CD14-positive monocyte (primary cell): ENCODE data around the gene ECHDC1. TPM values are rescaled to one million over a fixed set of nuclear protein-coding genes. Genes with fewer than 3 reads are reported as not detected.

ENCODE experiments used
- DNase-seq, 3 donors: peaks; one replicate each; pipeline ENCODE4 v3.0.0-alpha.2; 2011 to 2022
- H2AFZ ChIP-seq: 2 replicates; pipeline ENCODE4 v1.6.0; 2012; ENCODE audit warnings: mild to moderate bottlenecking, low read depth, low read length, inconsistent platforms; ENCODE audit not compliant: insufficient read depth, poor library complexity, severe bottlenecking
- H3K27ac ChIP-seq, 2 donors: 1 replicate in 1 of 2; 2 replicates in 1 of 2; pipeline ENCODE4 v1.5.1; 2012 to 2013; ENCODE audit warnings: low read length in 2 of 2, control low read depth in 1 of 2, inconsistent platforms in 1 of 2, low read depth in 1 of 2, mild to moderate bottlenecking in 1 of 2
- H3K27me3 ChIP-seq, 2 donors: one replicate each; pipeline versions ENCODE4 v1.6.0 to v1.6.1; 2011 to 2013; ENCODE audit warnings: low read length in 2 of 2; ENCODE audit not compliant: control insufficient read depth in 2 of 2, insufficient read depth in 2 of 2
- H3K36me3 ChIP-seq, 2 donors: replicated peaks in 1 of 2; 1 replicate in 1 of 2; 2 replicates in 1 of 2; pipeline versions ENCODE4 v1.5.1 to v1.6.1; 2012 to 2013; ENCODE audit warnings: low read length in 2 of 2, control low read depth in 1 of 2, inconsistent platforms in 1 of 2, mild to moderate bottlenecking in 1 of 2; ENCODE audit not compliant: insufficient read depth in 2 of 2, control insufficient read depth in 1 of 2
- H3K4me1 ChIP-seq, 2 donors: 1 replicate in 1 of 2; 2 replicates in 1 of 2; pipeline versions ENCODE4 v1.5.1 to v1.6.1; 2012 to 2013; ENCODE audit warnings: low read length in 2 of 2, control low read depth in 1 of 2, inconsistent platforms in 1 of 2, mild to moderate bottlenecking in 1 of 2, moderate library complexity in 1 of 2; ENCODE audit not compliant: insufficient read depth in 2 of 2, control insufficient read depth in 1 of 2
- H3K4me2 ChIP-seq: replicated peaks from 2 replicates; pipeline ENCODE3; 2012; ENCODE audit warnings: low read length, moderate library complexity, mild to moderate bottlenecking; ENCODE audit not compliant: poor library complexity, severe bottlenecking; ENCODE audit errors: extremely low read depth
- H3K4me3 ChIP-seq, 3 experiments: fragments of 200-600 bp in 1 of 3; sonication (generic) in 1 of 3; replicated peaks in 1 of 3; 1 replicate in 2 of 3; 2 replicates in 1 of 3; pipeline ENCODE4 v1.5.1; 2011 to 2013; ENCODE audit warnings: low read length in 3 of 3, mild to moderate bottlenecking in 3 of 3, control low read depth in 2 of 3, low read depth in 2 of 3, inconsistent platforms in 1 of 3, moderate library complexity in 1 of 3
- H3K79me2 ChIP-seq: 2 replicates; pipeline ENCODE4 v1.6.0; 2012; ENCODE audit warnings: mild to moderate bottlenecking, control low read depth, inconsistent platforms, low read length, moderate library complexity; ENCODE audit not compliant: insufficient read depth
- H3K9ac ChIP-seq: 2 replicates; pipeline ENCODE4 v1.6.0; 2017; ENCODE audit warnings: low read length, mild to moderate bottlenecking; ENCODE audit not compliant: insufficient read depth, poor library complexity, severe bottlenecking
- H3K9me3 ChIP-seq, 2 donors: replicated peaks in 1 of 2; 1 replicate in 1 of 2; 2 replicates in 1 of 2; pipeline versions ENCODE4 v1.5.1 to v1.6.1; 2012 to 2013; ENCODE audit warnings: low read length in 2 of 2, control low read depth in 1 of 2; ENCODE audit not compliant: control insufficient read depth in 1 of 2, insufficient read depth in 1 of 2
- H4K20me1 ChIP-seq: 2 replicates; pipeline ENCODE4 v1.6.0; 2012; ENCODE audit warnings: mild to moderate bottlenecking, low read length, control low read depth, moderate library complexity; ENCODE audit not compliant: insufficient read depth
- H3K27ac Mint-ChIP-seq, 7 donors: one replicate each; pipeline ENCODE4 v1.8.0; 2020; ENCODE audit warnings: mild to moderate bottlenecking in 7 of 7, mixed read lengths in 7 of 7, moderate library complexity in 6 of 7, inconsistent platforms in 2 of 7
- H3K27me3 Mint-ChIP-seq, 3 donors: one replicate each; pipeline ENCODE4 v1.8.0; 2021 to 2022; ENCODE audit warnings: low read depth in 3 of 3, mild to moderate bottlenecking in 3 of 3, mixed read lengths in 3 of 3, moderate library complexity in 3 of 3, inconsistent platforms in 1 of 3
- H3K36me3 Mint-ChIP-seq, 2 donors: one replicate each; pipeline ENCODE4 v1.8.0; 2020; ENCODE audit warnings: mixed read lengths in 2 of 2, inconsistent platforms in 1 of 2, mild to moderate bottlenecking in 1 of 2
- H3K4me1 Mint-ChIP-seq: one replicate; pipeline ENCODE4 v1.8.0; 2020; ENCODE audit warnings: mild to moderate bottlenecking, mixed read lengths
- H3K4me3 Mint-ChIP-seq, 2 donors: one replicate each; pipeline ENCODE4 v1.8.0; 2020; ENCODE audit warnings: mild to moderate bottlenecking in 2 of 2, mixed read lengths in 2 of 2, moderate library complexity in 1 of 2
- H3K9me3 Mint-ChIP-seq, 7 donors: one replicate each; pipeline ENCODE4 v1.8.0; 2020 to 2022; ENCODE audit warnings: mixed read lengths in 7 of 7, mild to moderate bottlenecking in 6 of 7, moderate library complexity in 6 of 7, inconsistent platforms in 2 of 7
- WGBS: methylation state at CpG from one replicate; pipeline ENCODE4 v1.1.5; 2013; ENCODE audit warnings: missing lambda C conversion rate; ENCODE audit not compliant: insufficient coverage; 5-methylcytosine and 5-hydroxymethylcytosine counted together
- intact Hi-C, 2 donors: fragments of 100-400 bp; cut with micrococcal nuclease; formaldehyde crosslinking; loops; one replicate each; pipeline versions ENCODE4 v1.15.0 to v1.15.1; 2023
- polyA plus RNA-seq, 3 donors: library from polyadenylated mRNA; depleted of rRNA in 1 of 3; unstranded in 2 of 3; stranded (reverse) in 1 of 3; fragments of 300-500 nt in 2 of 3; fragments of >200 nt in 1 of 3; fragmentation: Illumina TruSeq in 2 of 3; gene quantifications; 1 replicate in 2 of 3; 2 replicates in 1 of 3; pipeline ENCODE4 v1.2.3, GENCODE V29; 2012 to 2021
- TF ChIP-seq, protein P1 (sequence below): fragments of 200-600 bp; IDR thresholded peaks from one replicate; pipeline ENCODE4 v1.8.0; 2022; ENCODE audit warnings: antibody characterized with exemption, mild to moderate bottlenecking

ECHDC1 gene
- polyA plus RNA-seq, 3 donors: 36.4 to 104 (median 102) TPM

DNA sequence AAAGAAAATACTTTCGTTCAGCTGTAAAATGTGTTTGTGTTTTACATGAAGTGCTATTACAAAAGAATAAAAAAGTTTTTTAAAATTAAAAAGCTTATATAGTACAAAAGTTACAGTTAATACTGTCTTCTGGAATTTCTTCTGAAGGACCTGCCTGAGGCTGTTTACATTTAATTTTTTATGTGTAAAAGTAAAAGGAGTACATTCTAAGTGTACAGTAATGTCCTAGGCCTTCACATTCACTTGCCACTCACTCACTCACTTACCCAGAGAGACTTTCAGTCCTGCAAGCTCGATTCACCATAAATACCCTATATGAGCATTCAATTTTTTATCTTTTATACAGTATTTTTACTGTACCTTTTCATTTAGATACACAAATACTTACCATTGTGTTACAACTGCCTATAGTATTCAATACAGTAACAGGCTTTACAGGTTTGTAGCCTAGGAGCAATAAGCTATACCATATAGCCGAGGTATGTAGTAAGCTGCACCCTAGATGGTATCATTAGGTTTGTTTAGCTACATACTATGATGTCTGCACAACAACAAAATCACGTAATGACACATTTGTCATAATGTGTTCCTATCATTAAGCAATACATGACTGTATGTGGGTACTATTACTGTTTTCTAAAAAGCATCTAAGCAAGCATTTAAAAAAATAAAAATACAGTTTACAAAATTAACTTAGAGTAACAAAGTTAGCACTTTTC lies 43.7 kb downstream of the ECHDC1 start:
- H3K4me2 ChIP-seq: no peak overlapping the region
- Mint-ChIP-seq H3K27me3 (no peaks in the 10 kb centered on the region), H3K27ac (no peak overlapping the region), H3K36me3 (peaks cover 21 to 26% of the 10 kb centered on the region in 2 donors), H3K4me3 (no peak overlapping the region), H3K9me3 (no peaks in the 10 kb centered on the region), H3K4me1 (peaks cover 19% of the 10 kb centered on the region)
- no CpG with 5 or more reads among the region's 4 CpGs for WGBS
- H3K27ac ChIP-seq: peak overlapping the region in 1 of 2 donors; percentile 55
- no peak overlapping the region for H2AFZ ChIP-seq
- no peak for DNase-seq
- no peaks in the 10 kb centered on the region for H3K27me3 ChIP-seq
- H3K4me3 ChIP-seq: no peak overlapping the region
- peaks cover 22 to 50% of the 10 kb centered on the region in 2 donors for H3K36me3 ChIP-seq
- H3K79me2 ChIP-seq: peaks cover 32% of the 10 kb centered on the region
- peaks cover 11 to 17% of the 10 kb centered on the region in 2 donors for H3K4me1 ChIP-seq
- TF ChIP-seq, protein P1, sequence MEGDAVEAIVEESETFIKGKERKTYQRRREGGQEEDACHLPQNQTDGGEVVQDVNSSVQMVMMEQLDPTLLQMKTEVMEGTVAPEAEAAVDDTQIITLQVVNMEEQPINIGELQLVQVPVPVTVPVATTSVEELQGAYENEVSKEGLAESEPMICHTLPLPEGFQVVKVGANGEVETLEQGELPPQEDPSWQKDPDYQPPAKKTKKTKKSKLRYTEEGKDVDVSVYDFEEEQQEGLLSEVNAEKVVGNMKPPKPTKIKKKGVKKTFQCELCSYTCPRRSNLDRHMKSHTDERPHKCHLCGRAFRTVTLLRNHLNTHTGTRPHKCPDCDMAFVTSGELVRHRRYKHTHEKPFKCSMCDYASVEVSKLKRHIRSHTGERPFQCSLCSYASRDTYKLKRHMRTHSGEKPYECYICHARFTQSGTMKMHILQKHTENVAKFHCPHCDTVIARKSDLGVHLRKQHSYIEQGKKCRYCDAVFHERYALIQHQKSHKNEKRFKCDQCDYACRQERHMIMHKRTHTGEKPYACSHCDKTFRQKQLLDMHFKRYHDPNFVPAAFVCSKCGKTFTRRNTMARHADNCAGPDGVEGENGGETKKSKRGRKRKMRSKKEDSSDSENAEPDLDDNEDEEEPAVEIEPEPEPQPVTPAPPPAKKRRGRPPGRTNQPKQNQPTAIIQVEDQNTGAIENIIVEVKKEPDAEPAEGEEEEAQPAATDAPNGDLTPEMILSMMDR: no peak
- intact Hi-C loops: loop anchor here (5.0 kb wide), 1 partner anchor 238 kb away; no protein-coding TSS in a partner anchor
- H4K20me1 ChIP-seq: peaks cover 74% of the 10 kb centered on the region
- no peaks in the 10 kb centered on the region for H3K9me3 ChIP-seq
- no peak overlapping the region for H3K9ac ChIP-seq

DNA sequence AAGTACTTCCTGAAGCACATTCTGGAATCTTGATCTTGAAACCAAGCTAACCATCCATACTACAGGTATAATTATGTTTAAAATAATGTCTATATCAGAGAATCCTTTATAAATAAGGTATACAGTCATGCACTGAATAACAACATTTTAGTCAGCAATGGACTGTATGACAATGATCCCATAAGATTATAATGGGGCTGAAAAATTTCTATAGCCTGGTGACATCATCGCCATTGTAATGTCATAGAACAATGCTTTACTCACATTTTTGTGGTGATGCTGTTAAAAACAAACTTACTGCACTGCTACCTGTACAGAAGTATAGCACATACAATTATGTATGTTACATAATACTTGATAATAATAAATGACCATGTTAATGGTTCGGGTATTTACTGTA lies 44.9 kb downstream of the ECHDC1 start:
- intact Hi-C loops: no loop called here
- Mint-ChIP-seq H3K27me3 (no peaks in the 10 kb centered on the region), H3K4me3 (no peak overlapping the region), H3K9me3 (no peaks in the 10 kb centered on the region), H3K36me3 (peaks cover 13 to 29% of the 10 kb centered on the region in 2 donors), H3K4me1 (peaks cover 6% of the 10 kb centered on the region), H3K27ac (no peak overlapping the region)
- Histone ChIP-seq H3K9me3 (no peaks in the 10 kb centered on the region), H3K4me1 (peaks cover 3 to 8% of the 10 kb centered on the region in 2 donors), H3K27ac (no peak overlapping the region), H3K4me3 (no peak overlapping the region), H3K27me3 (no peaks in the 10 kb centered on the region), H3K79me2 (peaks cover 25% of the 10 kb centered on the region), H4K20me1 (peaks cover 74% of the 10 kb centered on the region), H2AFZ (no peak overlapping the region), H3K36me3 (peaks cover 24 to 53% of the 10 kb centered on the region in 2 donors), H3K4me2 (no peak overlapping the region), H3K9ac (no peak overlapping the region)
- WGBS: no CpG with 5 or more reads among the region's 2 CpGs
- TF ChIP-seq, protein P1: no peak
- no peak for DNase-seq
